HG02938 (cell line): ENCODE results near the gene FNTB.

ENCODE experiments used
- ATAC-seq: cut with Tn5 transposase; IDR thresholded peaks from one replicate; pipeline ENCODE4 v1.9.1; 2021; ENCODE audit warnings: mild to moderate bottlenecking, moderate library complexity; ENCODE audit not compliant: unreplicated experiment

FNTB gene

GRCh38 chr14:64986648-64987437 is at the start of gene FNTB:
Gene FNTB (plus strand): TSS chr14:64986895. CDS start chr14:64986954, 59 bp downstream.
- ATAC-seq: peak; percentile 91

GRCh38 chr14:64937171-64937820 is 49.4 kb upstream of the FNTB start:
- ATAC-seq: no peak

DNA sequence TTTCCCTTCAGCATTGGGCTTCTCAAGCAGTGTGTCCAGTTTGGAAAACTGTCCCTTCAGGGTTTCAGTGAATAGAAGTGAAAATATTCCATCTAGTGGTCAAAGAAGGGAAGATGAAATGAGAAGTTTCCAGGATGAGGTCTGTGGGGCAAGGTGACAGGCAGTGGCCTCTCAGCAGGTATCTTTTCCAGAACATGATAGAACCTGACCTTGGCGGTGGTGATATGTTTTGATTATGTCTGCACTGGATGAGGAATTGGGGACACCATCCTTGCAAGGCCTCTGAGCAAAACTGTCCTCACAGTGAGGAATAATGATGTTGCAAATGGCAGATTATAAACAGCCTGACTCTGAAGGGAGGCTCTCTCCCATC is 48.9 kb upstream of the FNTB start:
- ATAC-seq: no peak

DNA sequence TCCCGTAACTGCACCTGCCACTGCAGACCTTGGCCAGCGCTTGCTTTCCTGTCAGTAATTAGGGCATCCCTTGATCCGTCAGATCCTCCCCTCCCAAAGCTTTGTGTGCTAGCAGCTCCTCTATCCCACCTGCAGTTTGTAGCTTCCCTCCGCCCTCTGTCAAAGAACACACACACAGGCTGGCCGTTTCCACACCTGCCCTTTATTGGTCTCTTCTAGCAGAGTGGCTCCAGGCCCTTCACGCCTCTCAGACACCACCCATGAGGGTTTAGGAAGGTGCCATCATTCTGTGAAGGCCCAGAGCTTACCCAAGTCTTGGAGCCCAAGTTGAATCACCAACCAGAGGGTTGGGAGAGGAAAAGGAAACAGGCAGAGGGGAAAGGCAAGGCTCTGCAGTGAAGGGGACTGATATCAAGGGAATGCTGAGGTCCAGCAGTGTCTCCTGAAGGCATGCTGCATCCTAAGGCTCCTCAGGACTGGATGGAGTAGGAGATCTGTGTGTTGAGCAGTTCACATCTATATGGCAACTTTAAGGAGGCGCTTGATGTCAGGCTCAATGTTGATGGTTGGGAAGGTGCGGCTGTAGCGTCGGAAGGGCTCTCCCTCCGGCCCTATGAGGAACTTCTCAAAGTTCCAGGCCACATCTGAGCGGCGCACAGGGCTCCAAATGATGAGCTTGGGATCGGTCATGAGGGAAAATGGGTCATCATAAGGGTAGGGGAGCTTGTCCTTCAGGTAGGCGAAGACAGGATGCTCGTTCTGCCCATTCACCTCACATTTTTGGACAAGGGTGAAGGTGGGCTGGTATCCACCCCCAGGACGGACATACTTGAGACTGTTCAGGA is 47.5 kb upstream of the FNTB start:
- no peak for ATAC-seq

- no peak for ATAC-seq
Measured at GRCh38 chr14:64939817-64940190, 46.9 kb upstream of the FNTB start.

DNA sequence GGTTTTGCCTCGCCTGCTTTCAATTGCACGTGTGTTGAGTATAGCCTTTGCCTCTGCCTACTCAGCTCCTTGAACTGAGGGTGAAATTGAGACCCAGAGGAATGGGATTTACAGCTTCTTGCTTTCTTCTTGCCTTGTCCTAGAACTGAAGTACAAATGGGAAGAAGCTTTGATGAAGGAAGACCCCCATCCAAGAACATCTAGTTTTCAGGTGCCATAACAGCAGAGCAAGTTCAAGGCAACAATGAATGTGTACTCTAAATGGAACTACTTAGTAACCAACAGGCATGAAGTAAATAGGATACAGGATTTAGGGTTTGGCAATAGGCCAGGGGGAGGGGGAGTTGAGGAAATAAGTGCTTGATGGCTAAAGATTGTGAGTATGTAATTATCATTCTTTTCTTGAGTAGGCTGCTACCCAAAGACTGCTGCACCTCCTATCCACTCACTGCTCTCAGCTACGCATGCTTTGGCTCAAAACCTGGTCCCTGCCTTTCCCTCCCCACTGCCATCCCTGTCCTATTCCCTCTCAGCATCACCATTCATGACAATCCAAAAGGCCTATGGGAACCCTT is 46.3 kb upstream of the FNTB start:
- no peak for ATAC-seq

DNA sequence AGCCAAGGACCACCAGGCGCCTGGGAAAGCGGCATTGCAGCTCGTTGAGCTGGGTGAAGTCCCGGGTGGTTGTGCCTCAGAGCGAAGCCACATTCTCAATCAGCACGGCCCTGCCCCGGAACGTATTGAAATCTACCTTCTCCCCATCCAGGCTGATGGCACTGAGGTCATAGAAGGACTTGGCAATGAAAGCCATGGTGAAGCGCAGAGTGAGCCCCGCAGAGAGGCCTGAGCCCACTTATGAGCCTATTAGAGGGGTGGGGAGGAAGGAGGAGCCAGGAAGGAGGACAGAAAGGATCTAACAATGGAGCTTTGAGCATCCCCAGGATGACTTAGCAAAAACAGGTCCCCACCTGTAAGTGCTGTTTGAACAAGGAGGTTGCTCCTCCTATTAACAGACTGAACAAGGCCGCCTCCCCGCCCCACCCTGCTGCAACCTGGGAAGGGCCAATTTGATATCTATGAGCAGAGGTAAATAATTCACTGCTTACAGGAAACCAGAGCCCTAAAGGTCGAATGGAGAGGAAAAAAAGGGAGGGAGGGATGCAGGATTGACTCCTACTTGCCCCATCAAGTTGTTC is 44.1 kb upstream of the FNTB start, which contains the start of gene GPX2:
GPX2 (minus strand) TSS at position 215 of the 581 bp plus-strand sequence; CDS start at position 196, 19 bp downstream.
- no peak for ATAC-seq

DNA sequence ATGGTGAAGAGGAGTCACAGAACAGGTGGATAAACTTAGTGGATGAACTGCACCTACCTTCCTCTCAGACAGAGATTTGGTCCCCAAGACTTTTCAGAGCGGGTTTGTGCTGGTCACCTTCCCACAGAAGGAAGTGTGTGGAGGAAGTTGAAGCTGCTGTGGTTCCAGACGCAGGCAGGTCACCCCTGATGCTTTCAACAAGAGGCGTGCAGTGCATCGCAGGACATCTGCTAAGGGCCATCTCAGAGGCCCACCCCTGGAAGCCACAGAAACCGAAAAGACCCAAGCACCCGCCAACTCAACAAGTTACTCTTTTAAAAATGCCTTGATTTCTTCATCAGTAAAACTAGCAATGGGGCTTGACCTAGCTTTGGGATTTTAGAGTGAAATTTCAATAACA is 43.1 kb upstream of the FNTB start:
- ATAC-seq: no peak

DNA sequence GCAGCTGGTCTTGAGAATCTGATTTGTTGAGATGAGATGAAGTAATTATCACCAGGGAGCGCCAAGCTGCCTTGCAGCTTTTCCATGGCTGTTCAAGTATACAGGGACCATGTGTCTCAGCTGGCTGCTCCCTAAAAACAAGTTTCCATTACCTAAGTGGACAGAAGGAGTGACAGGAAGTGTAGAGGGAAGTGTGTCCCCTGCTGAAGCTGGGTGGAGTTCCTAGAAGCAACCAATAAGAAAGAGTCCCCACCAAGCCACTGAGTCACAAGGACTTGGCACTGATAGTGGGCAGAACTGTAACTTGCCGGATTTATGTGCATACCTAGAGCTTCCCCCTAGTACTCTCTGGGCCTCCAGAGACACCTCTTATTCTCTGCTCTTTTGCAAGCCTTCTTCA is 42.7 kb upstream of the FNTB start:
- no peak for ATAC-seq

DNA sequence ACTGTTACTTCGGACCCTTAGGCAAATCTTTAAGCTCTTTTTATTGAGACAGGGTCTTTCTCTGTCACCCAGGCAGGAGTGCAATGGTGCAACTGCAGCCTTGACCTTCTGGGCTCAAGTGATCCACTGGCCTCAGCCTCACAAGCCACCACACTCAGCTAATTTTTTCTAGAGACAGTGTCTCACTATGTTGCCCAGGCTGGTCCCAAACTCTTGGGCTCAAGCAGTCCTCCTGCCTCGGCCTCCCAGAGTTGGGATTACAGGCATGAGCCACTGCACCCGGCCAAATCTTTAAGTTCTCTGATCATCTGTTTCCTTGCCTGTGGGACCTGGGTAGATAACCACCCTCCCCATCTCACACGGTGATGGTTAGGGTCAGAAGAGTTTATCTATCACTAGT is 41.8 kb upstream of the FNTB start:
- no peak for ATAC-seq

- no peak for ATAC-seq
Measured at GRCh38 chr14:64945431-64946178, 41.1 kb upstream of the FNTB start.

DNA sequence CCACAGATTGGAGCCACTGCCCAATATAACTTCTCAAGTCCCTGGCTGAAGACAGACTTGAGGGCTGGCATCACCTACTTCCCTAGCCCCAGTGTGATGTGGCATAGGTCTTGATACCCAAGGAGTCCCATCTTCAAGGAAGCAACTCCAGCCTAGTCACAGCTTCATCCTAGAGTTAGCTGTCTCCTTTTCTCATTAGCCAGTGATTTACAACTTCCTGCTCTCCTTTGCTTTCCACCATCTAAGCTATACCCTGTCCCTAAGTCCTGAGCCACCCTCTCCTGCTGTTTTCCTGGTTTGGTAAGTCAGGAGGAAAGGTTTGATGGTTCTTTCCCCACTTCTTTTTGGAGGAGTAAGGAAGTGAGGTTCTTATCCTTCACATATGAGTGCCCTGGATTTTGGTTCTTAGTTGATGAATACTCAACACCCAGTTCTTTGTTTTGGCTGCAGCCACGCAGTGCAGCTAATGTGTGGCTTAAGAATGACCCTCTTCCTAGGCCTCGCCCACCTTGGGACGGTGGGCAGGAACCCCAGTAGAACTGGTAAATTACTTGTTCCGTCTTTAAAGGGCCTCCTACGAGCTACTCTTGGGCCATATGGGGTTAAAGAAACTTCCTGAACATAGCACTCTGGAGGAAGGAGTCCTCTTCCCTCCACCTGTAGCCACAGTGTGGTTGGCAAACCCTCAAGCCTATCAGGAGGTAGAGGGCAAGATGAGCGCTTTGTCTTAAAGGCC is 40.2 kb upstream of the FNTB start:
- no peak for ATAC-seq

DNA sequence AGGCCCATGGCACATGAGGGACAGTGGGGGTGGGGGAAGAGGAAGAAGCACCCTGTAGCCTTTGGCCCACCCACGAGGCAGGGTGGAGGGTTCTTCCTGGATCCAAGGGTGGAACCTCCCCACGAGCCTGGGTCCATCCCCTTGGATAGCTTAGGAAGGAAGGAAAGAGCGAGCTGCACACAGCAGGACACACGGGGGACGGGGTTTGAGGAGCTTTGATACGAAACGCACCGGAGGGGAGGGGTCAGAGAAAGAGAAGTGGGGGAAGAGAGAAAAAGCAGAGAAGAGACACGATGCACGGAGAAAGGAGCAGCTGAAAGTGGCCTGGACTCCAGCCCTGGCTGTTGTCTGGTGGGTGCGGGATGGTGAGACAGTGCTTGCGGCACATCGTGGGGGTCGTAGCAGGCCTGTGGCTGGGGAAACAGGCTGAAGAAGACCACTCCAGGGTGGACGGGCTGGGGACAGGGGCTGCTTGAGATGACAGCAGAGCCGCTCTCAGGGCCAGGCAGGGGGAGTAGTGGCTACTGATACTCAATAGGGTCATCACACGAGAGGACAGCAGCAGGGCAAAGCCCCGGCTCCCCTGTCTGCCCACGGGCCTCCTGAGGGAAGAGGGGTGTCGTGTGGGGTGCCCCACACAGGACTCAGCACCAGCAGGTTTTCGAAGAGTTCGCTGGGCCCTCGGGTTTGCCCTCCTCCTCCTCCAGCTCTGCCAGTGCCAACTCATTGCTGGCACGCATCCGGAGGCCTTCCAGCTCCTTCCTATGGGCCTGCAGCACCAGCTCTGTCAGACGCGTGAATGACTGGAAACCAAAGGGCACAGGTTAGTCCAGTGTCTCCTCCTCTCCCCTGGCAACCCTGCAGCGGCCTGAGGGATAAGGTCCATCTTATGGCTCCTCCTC is 38.7 kb upstream of the FNTB start:
- no peak for ATAC-seq

GRCh38 chr14:64948612-64949210 is 38.0 kb upstream of the FNTB start:
- no peak for ATAC-seq

- ATAC-seq: no peak
Measured at GRCh38 chr14:64950889-64951288, 35.8 kb upstream of the FNTB start.

DNA sequence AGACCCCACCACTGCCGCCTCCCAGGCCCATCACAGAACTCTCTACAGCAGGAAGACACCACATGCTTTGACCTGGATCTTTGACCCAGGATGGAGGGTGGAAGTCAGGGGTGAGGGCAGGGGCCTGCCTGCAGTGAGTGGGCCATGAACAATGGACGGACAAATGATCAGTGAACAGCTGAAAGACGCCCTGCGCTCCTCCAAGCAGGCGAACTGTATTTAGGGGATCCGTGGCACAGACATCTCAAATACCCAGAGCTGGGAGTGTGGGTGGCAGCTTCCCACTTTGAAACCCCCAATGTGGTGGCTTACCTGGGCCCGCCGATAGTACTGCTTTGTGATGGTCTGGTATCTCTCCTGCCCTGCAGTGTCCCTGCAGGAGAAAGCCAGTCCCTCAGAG is 35.4 kb upstream of the FNTB start:
- no peak for ATAC-seq

GRCh38 chr14:64951724-64952123 is 35.0 kb upstream of the FNTB start:
- ATAC-seq: no peak
